WTC11 (cell line): ENCODE data around the gene KLHL14. TPM values are rescaled to one million over a fixed set of nuclear protein-coding genes. Genes with fewer than 3 reads are reported as not detected.

ENCODE experiments used
- ATAC-seq: fragments of 200-7000 bp; cut with Tn5 transposase; 2 replicates; pipeline ENCODE4 v1.10.0; 2021; ENCODE audit warnings: mild to moderate bottlenecking, moderate library complexity
- CTCF ChIA-PET: fragments of 300-600 bp; sonication (Branson Sonifier 250); formaldehyde crosslinking; loops from one replicate; lab custom pipeline; 2021; ENCODE audit warnings: antibody characterized with exemption; lab: Charles Lee
- POLR2A ChIA-PET: fragments of 350-600 bp; sonication (Branson Sonifier 250); formaldehyde crosslinking; loops from one replicate; lab custom pipeline; 2021; ENCODE audit warnings: antibody characterized with exemption; lab: Charles Lee
- DNase-seq: peaks from one replicate; pipeline ENCODE4 v3.0.0; 2021; ENCODE audit warnings: low spot score
- H3K27ac Mint-ChIP-seq: 2 replicates; pipeline ENCODE4 v1.8.0; 2021; ENCODE audit warnings: mixed read lengths
- H3K27me3 Mint-ChIP-seq: 2 replicates; pipeline ENCODE4 v1.8.0; 2021; ENCODE audit warnings: low read depth, mild to moderate bottlenecking, moderate library complexity, mixed read lengths
- H3K36me3 Mint-ChIP-seq: 2 replicates; pipeline ENCODE4 v1.8.0; 2021; ENCODE audit warnings: mixed read lengths
- H3K4me1 Mint-ChIP-seq: 2 replicates; pipeline ENCODE4 v1.8.0; 2022; ENCODE audit warnings: mixed read lengths
- H3K4me3 Mint-ChIP-seq: 2 replicates; pipeline ENCODE4 v1.8.0; 2021; ENCODE audit warnings: mild to moderate bottlenecking, moderate library complexity, mixed read lengths
- H3K9me3 Mint-ChIP-seq: 2 replicates; pipeline ENCODE4 v1.8.0; 2021; ENCODE audit warnings: mixed read lengths
- CREM ChIP-seq: sonication (generic); formaldehyde crosslinking; IDR thresholded peaks from 2 replicates; pipeline ENCODE4 v1.8.1; 2022; ENCODE audit warnings: mild to moderate bottlenecking, missing genetic modification reagents, moderate library complexity
- EMX1 ChIP-seq: fragments of 250-450 bp; sonication (Bioruptor Pico); IDR thresholded peaks from 2 replicates; pipeline ENCODE4 v1.8.0; 2021; ENCODE audit warnings: mild to moderate bottlenecking
- FOXK1 ChIP-seq: sonication (generic); formaldehyde crosslinking; IDR thresholded peaks from 2 replicates; pipeline ENCODE4 v1.8.0; 2022; ENCODE audit warnings: mild to moderate bottlenecking, moderate library complexity, missing genetic modification reagents
- GABPB1 ChIP-seq: sonication (generic); formaldehyde crosslinking; IDR thresholded peaks from 2 replicates; pipeline ENCODE4 v1.8.1; 2023; ENCODE audit warnings: mild to moderate bottlenecking, missing genetic modification reagents
- HMGXB4 ChIP-seq: sonication (generic); formaldehyde crosslinking; IDR thresholded peaks from 2 replicates; pipeline ENCODE4 v1.8.1; 2023; ENCODE audit warnings: mild to moderate bottlenecking, moderate library complexity, missing genetic modification reagents
- NFE2L1 ChIP-seq: sonication (generic); formaldehyde crosslinking; IDR thresholded peaks from 2 replicates; pipeline ENCODE4 v1.8.1; 2023; ENCODE audit warnings: missing genetic modification reagents
- PREB ChIP-seq: sonication (generic); formaldehyde crosslinking; IDR thresholded peaks from 2 replicates; pipeline ENCODE4 v1.8.1; 2022; ENCODE audit warnings: mild to moderate bottlenecking, missing genetic modification reagents, moderate library complexity, borderline replicate concordance
- SMAD3 ChIP-seq: sonication (generic); formaldehyde crosslinking; IDR thresholded peaks from 2 replicates; pipeline ENCODE4 v1.8.0; 2022; ENCODE audit warnings: missing genetic modification reagents, mild to moderate bottlenecking, borderline replicate concordance
- TEAD1 ChIP-seq: sonication (generic); formaldehyde crosslinking; IDR thresholded peaks from 2 replicates; pipeline ENCODE4 v1.8.0; 2022; ENCODE audit warnings: mild to moderate bottlenecking, missing genetic modification reagents
- ZBTB43 ChIP-seq: sonication (generic); formaldehyde crosslinking; IDR thresholded peaks from 2 replicates; pipeline ENCODE4 v1.8.1; 2023; ENCODE audit warnings: mild to moderate bottlenecking, missing genetic modification reagents
- ZMAT4 ChIP-seq: fragments of 250-450 bp; sonication (Bioruptor Pico); IDR thresholded peaks from 2 replicates; pipeline ENCODE4 v1.9.0; 2021; ENCODE audit warnings: mild to moderate bottlenecking
- ZNF512 ChIP-seq: sonication (generic); formaldehyde crosslinking; IDR thresholded peaks from 2 replicates; pipeline ENCODE4 v1.8.1; 2022; ENCODE audit warnings: missing genetic modification reagents, borderline replicate concordance
- total RNA-seq: library from RNA; stranded (reverse); gene quantifications from 3 replicates; pipeline ENCODE4 v1.2.3, GENCODE V29; 2021
- TF ChIP-seq, protein P1 (sequence below): sonication (generic); formaldehyde crosslinking; IDR thresholded peaks from 2 replicates; pipeline ENCODE4 v1.8.0; 2023; ENCODE audit warnings: missing genetic modification reagents
- TF ChIP-seq, protein P2 (sequence below): sonication (generic); formaldehyde crosslinking; IDR thresholded peaks from 2 replicates; pipeline ENCODE4 v1.8.1; 2023; ENCODE audit warnings: mild to moderate bottlenecking, missing genetic modification reagents
- TF ChIP-seq, protein P3 (sequence below): fragments of 250-450 bp; sonication (Bioruptor Pico); IDR thresholded peaks from 2 replicates; pipeline ENCODE4 v1.9.0; 2021; ENCODE audit warnings: mild to moderate bottlenecking, borderline replicate concordance
- TF ChIP-seq, protein P4 (sequence below): sonication (generic); formaldehyde crosslinking; IDR thresholded peaks from 2 replicates; pipeline ENCODE4 v1.8.1; 2023; ENCODE audit warnings: mild to moderate bottlenecking, missing genetic modification reagents, moderate library complexity

The KLHL14 gene
- total RNA-seq, 1 experiment from 2014 or later = 4.3 TPM

DNA sequence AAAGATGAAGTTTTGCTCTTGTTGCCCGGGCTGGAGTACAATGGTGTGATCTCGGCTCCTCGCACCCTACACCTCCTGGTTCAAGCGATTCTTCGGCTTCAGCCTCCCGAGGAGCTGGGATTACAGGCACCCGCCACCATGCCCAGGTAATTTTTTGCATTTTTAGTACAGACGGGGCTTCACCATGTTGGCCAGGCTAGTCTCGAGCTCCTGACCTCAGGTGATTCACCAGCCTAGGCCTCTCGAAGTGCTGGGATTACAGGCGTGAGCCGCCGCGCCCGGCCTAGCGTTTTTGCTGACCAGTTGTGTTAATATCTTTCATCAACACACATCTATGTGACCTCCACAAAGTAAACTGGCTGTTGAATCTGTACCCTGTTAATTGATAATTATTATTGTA lies 49.4 kb upstream of the KLHL14 start:
- DNase-seq (no peak), ATAC-seq (no peak)
- Mint-ChIP-seq H3K4me3 (no peak overlapping the region), H3K27ac (no peak overlapping the region), H3K9me3 (no peaks in the 10 kb centered on the region), H3K27me3 (no peaks in the 10 kb centered on the region), H3K36me3 (no peaks in the 10 kb centered on the region), H3K4me1 (no peaks in the 10 kb centered on the region)
- POLR2A ChIA-PET = no interaction called here
- no peak for TF ChIP-seq EMX1
- TF ChIP-seq ZNF512 (CRISPR knock-in tag) = no peak
- TF ChIP-seq, protein P1, sequence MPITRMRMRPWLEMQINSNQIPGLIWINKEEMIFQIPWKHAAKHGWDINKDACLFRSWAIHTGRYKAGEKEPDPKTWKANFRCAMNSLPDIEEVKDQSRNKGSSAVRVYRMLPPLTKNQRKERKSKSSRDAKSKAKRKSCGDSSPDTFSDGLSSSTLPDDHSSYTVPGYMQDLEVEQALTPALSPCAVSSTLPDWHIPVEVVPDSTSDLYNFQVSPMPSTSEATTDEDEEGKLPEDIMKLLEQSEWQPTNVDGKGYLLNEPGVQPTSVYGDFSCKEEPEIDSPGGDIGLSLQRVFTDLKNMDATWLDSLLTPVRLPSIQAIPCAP (CRISPR knock-in tag) = no peak
- TF ChIP-seq GABPB1 = no peak
- no peak for TF ChIP-seq HMGXB4 (CRISPR knock-in tag)
- no peak for TF ChIP-seq ZMAT4 (CRISPR knock-in tag)
- TF ChIP-seq TEAD1 (CRISPR knock-in tag) = no peak
- TF ChIP-seq CREM (CRISPR knock-in tag) = no peak
- TF ChIP-seq SMAD3 (CRISPR knock-in tag) = no peak
- TF ChIP-seq NFE2L1 (CRISPR knock-in tag) = no peak
- TF ChIP-seq, protein P2, sequence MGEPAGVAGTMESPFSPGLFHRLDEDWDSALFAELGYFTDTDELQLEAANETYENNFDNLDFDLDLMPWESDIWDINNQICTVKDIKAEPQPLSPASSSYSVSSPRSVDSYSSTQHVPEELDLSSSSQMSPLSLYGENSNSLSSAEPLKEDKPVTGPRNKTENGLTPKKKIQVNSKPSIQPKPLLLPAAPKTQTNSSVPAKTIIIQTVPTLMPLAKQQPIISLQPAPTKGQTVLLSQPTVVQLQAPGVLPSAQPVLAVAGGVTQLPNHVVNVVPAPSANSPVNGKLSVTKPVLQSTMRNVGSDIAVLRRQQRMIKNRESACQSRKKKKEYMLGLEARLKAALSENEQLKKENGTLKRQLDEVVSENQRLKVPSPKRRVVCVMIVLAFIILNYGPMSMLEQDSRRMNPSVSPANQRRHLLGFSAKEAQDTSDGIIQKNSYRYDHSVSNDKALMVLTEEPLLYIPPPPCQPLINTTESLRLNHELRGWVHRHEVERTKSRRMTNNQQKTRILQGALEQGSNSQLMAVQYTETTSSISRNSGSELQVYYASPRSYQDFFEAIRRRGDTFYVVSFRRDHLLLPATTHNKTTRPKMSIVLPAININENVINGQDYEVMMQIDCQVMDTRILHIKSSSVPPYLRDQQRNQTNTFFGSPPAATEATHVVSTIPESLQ (CRISPR knock-in tag) = no peak
- TF ChIP-seq, protein P3, sequence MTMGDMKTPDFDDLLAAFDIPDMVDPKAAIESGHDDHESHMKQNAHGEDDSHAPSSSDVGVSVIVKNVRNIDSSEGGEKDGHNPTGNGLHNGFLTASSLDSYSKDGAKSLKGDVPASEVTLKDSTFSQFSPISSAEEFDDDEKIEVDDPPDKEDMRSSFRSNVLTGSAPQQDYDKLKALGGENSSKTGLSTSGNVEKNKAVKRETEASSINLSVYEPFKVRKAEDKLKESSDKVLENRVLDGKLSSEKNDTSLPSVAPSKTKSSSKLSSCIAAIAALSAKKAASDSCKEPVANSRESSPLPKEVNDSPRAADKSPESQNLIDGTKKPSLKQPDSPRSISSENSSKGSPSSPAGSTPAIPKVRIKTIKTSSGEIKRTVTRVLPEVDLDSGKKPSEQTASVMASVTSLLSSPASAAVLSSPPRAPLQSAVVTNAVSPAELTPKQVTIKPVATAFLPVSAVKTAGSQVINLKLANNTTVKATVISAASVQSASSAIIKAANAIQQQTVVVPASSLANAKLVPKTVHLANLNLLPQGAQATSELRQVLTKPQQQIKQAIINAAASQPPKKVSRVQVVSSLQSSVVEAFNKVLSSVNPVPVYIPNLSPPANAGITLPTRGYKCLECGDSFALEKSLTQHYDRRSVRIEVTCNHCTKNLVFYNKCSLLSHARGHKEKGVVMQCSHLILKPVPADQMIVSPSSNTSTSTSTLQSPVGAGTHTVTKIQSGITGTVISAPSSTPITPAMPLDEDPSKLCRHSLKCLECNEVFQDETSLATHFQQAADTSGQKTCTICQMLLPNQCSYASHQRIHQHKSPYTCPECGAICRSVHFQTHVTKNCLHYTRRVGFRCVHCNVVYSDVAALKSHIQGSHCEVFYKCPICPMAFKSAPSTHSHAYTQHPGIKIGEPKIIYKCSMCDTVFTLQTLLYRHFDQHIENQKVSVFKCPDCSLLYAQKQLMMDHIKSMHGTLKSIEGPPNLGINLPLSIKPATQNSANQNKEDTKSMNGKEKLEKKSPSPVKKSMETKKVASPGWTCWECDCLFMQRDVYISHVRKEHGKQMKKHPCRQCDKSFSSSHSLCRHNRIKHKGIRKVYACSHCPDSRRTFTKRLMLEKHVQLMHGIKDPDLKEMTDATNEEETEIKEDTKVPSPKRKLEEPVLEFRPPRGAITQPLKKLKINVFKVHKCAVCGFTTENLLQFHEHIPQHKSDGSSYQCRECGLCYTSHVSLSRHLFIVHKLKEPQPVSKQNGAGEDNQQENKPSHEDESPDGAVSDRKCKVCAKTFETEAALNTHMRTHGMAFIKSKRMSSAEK (CRISPR knock-in tag) = no peak
- TF ChIP-seq, protein P4, sequence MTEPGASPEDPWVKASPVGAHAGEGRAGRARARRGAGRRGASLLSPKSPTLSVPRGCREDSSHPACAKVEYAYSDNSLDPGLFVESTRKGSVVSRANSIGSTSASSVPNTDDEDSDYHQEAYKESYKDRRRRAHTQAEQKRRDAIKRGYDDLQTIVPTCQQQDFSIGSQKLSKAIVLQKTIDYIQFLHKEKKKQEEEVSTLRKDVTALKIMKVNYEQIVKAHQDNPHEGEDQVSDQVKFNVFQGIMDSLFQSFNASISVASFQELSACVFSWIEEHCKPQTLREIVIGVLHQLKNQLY (CRISPR knock-in tag) = no peak
- CTCF ChIA-PET = no interaction called here

- DNase-seq (no peak), ATAC-seq (no peak)
- Mint-ChIP-seq H3K36me3 (no peaks in the 10 kb centered on the region; the same call in 1 of the 2 replicates), H3K4me3 (no peak overlapping the region), H3K27me3 (no peaks in the 10 kb centered on the region), H3K27ac (no peak overlapping the region), H3K9me3 (0 out of 2 replicates have a peak, but pooled peaks cover under 1% of the 10 kb centered on the region), H3K4me1 (no peaks in the 10 kb centered on the region)
- ChIA-PET CTCF (no interaction called here), POLR2A (no interaction called here)
- TF ChIP-seq PREB = no peak
- no peak for TF ChIP-seq FOXK1 (CRISPR knock-in tag)
- no peak for TF ChIP-seq SMAD3 (CRISPR knock-in tag)
- TF ChIP-seq ZBTB43 (CRISPR knock-in tag) = no peak
Observed at GRCh38 chr18:32815881-32816280, 43.1 kb upstream of the KLHL14 start.
